ENCODE data around the gene ZNF579.

ZNF579 gene

GRCh38 chr19:55596304-55596703 is 15.7 kb upstream of the ZNF579 start:
- Histone ChIP-seq H3K4me3 (ENCODE audit: low read depth in 1 of 2, low read length in 1 of 2) (no peak overlapping the region), H3K36me3 (peaks cover 18% of the 10 kb centered on the region), H3K9me3 (no peaks in the 10 kb centered on the region), H3K27ac (no peak overlapping the region), H3K4me1 (ENCODE audit: control insufficient read depth in 1 of 2, insufficient read depth in 1 of 2, low read depth in 1 of 2, low read length in 1 of 2) (peaks cover 8 to 14% of the 10 kb centered on the region in 2 experiments), H3K27me3 (no peaks in the 10 kb centered on the region)
- TF ChIP-seq CTCF (IDR thresholded peaks at IDR 0.05) = no peak

GRCh38 chr19:55594996-55595545 is 14.4 kb upstream of the ZNF579 start:
- H3K4me3 ChIP-seq (ENCODE audit: low read depth in 1 of 2, low read length in 1 of 2) = no peak overlapping the region
- no peak overlapping the region for H3K27ac ChIP-seq
- no peaks in the 10 kb centered on the region for H3K27me3 ChIP-seq
- H3K4me1 ChIP-seq (ENCODE audit: control insufficient read depth in 1 of 2, insufficient read depth in 1 of 2, low read depth in 1 of 2, low read length in 1 of 2) = peaks cover 0 to 5% of the 10 kb centered on the region in 2 experiments
- peaks cover 18% of the 10 kb centered on the region for H3K36me3 ChIP-seq
- no peaks in the 10 kb centered on the region for H3K9me3 ChIP-seq
- no peak for TF ChIP-seq CTCF (IDR thresholded peaks at IDR 0.05)

DNA sequence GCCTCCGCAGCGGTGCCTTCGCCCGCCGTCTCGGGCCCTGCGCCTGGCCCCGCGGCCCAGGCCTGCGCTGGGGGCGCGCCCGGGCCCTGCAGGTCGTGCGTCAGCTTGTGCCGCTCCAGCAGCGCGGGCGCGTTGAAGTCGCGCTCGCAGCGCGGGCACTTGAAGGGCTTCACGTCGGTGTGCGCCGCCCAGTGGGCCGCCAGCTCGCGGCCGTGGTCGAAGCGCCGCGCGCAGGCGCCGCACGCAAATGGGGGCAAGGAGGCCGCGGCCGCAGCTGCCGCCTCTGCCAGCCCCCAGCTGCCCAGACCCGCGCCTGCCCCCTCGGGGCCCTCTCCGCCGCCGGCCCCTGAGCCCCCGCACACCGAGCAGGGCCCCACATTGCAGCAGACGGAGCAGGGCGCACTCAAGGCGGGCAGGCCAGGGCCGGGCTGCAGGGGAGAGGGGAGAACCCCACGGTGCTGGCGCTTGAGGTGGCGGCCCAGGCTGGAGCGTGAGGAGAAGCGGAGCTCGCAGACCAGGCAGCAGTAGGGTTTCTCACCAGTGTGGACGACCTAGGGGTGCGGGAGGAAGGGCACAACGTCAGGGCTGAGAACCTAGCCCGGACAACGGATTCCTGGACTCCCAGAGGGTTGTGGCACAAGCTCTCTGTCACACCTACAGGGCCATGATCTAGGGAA is 12.6 kb upstream of the ZNF579 start:
- TF ChIP-seq CTCF (IDR thresholded peaks at IDR 0.05) = no peak
- Histone ChIP-seq H3K27me3 (peaks cover 7% of the 10 kb centered on the region), H3K36me3 (peaks cover 18% of the 10 kb centered on the region), H3K4me1 (ENCODE audit: control insufficient read depth in 1 of 2, insufficient read depth in 1 of 2, low read depth in 1 of 2, low read length in 1 of 2) (no peaks in the 10 kb centered on the region), H3K9me3 (no peaks in the 10 kb centered on the region), H3K27ac (no peak overlapping the region), H3K4me3 (ENCODE audit: low read depth in 1 of 2, low read length in 1 of 2) (no peak overlapping the region)

DNA sequence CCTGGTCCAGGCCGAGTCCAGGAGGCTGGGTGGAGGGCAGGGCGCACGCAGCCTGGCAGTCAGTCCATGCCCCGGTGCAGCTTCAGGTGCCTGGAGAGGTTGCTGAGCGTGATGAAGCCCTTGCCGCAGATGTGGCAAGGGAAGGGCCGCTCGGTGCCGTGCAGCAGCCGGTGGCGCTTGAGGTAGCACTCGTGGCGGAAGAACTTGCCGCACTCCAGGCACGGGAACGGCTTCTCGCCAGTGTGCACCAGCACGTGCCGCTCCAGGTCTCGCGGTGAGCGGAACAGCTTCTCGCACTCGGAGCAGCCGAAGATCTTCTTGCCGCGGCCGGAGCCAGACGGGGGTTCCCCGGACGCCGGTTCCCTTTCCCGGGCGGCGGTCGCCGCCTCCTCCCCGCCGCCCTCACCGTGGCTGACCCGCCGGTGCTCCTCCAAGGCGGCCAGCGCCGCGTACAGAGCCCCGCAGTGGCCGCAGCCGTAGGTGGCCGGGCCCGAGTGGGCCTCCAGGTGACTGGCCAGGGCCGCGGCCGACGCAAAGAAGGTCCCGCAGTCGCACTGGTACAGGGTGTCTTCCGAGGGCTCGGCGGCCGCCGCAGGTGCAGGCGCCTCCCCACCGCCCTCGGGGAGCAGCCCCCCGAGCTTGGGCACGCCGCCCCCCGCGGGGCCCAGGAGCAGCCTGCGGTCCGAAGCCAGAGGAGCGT is 11.9 kb upstream of the ZNF579 start:
- Histone ChIP-seq H3K4me3 (ENCODE audit: low read depth in 1 of 2, low read length in 1 of 2) (no peak overlapping the region), H3K27me3 (peaks cover 14% of the 10 kb centered on the region), H3K36me3 (peaks cover 18% of the 10 kb centered on the region), H3K4me1 (ENCODE audit: control insufficient read depth in 1 of 2, insufficient read depth in 1 of 2, low read depth in 1 of 2, low read length in 1 of 2) (peaks cover 0 to under 1% of the 10 kb centered on the region in 2 experiments), H3K9me3 (no peaks in the 10 kb centered on the region), H3K27ac (no peak overlapping the region)
- no peak for TF ChIP-seq CTCF (IDR thresholded peaks at IDR 0.05)

GRCh38 chr19:55591555-55591954 is 10.9 kb upstream of the ZNF579 start:
- H3K4me1 ChIP-seq (ENCODE audit: control insufficient read depth in 1 of 2, insufficient read depth in 1 of 2, low read depth in 1 of 2, low read length in 1 of 2) = peaks cover 5 to 8% of the 10 kb centered on the region in 2 experiments
- no peak for TF ChIP-seq CTCF (IDR thresholded peaks at IDR 0.05)
- peaks cover 18% of the 10 kb centered on the region for H3K36me3 ChIP-seq
- no peaks in the 10 kb centered on the region for H3K9me3 ChIP-seq
- H3K4me3 ChIP-seq (ENCODE audit: low read depth in 1 of 2, low read length in 1 of 2) = no peak overlapping the region
- peaks cover 24% of the 10 kb centered on the region for H3K27me3 ChIP-seq
- H3K27ac ChIP-seq = no peak overlapping the region
